ENCODE results near the gene EXOC3L2. TPM values are rescaled to one million over a fixed set of nuclear protein-coding genes. Genes with fewer than 3 reads are reported as not detected.
A peak's percentile ranks its signal among the peaks of the same experiment; 100 is the strongest.

Gene EXOC3L2
- polyA plus RNA-seq, 1 experiment: 0.04 TPM

DNA sequence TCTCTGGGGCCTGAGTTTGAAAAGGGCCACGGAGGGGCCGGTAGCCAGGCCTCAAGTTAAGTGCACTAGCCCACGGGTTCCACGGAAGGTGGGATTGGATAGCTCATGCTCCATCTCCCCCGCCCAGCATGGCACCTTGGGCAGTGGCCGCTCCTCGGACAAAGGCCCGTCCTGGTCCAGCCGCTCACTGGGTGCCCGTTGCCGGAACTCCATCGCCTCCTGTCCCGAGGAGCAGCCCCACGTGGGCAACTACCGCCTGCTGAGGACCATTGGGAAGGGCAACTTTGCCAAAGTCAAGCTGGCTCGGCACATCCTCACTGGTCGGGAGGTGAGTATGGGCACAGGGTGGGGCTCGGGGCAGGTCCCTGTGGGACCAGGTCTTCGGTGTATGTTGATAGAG lies 13.7 kb upstream of the EXOC3L2 start:
- H3K4me3 ChIP-seq (ENCODE audit: low read depth, low read length): no peak overlapping the region
- ChIA-PET POLR2A (no interaction called here), CTCF (interaction anchor here (0.7 to 1.3 kb wide), 3 partner anchors 10 to 80 kb away, joined by 3 to 4 read pairs (median 3); no protein-coding TSS in a partner anchor)
- no peak for DNase-seq (ENCODE audit: low read depth)
- no peaks in the 10 kb centered on the region for H3K27me3 ChIP-seq (ENCODE audit: control insufficient read depth, insufficient read depth, low read length)
- H3K36me3 ChIP-seq (ENCODE audit: control insufficient read depth, insufficient read depth, low read length): peaks cover 5% of the 10 kb centered on the region
- TF ChIP-seq CTCF (IDR thresholded peaks at IDR 0.05; ENCODE audit: insufficient read depth, low read depth, low read length): no peak

DNA sequence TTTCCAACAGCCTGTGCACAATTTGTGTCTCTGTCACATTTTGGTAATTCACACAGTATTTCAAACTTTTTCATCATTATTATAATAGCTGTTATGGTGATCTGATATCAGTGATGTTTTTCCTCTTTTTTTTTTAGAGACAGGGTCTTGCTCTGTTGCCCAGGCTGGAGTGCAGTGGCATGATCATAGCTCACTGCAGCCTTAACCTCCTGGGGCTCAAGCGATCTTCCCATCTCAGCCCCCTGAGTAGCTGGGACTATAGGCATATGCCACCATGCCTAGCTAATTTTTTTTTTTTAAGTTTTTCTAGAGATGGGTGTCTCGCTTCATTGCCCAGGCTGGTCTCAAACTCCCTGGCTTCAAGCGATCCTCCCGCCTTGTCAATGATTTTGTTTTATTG lies 11.6 kb upstream of the EXOC3L2 start:
- CTCF ChIA-PET: interaction anchor here (0.6 to 0.8 kb wide), 2 partner anchors 8 to 82 kb away, joined by 3 to 4 read pairs; no protein-coding TSS in a partner anchor
- peaks cover 3% of the 10 kb centered on the region; the same call in 1 of the 2 replicates for H3K36me3 ChIP-seq (ENCODE audit: control insufficient read depth, insufficient read depth, low read length)
- no peaks in the 10 kb centered on the region for H3K27me3 ChIP-seq (ENCODE audit: control insufficient read depth, insufficient read depth, low read length)
- H3K4me3 ChIP-seq (ENCODE audit: low read depth, low read length): no peak overlapping the region
- TF ChIP-seq CTCF (IDR thresholded peaks at IDR 0.05; ENCODE audit: insufficient read depth, low read depth, low read length): no peak
- POLR2A ChIA-PET: no interaction called here
- DNase-seq (ENCODE audit: low read depth): no peak

GRCh38 chr19:45255611-45256157 lies 10.5 kb upstream of the EXOC3L2 start:
- ChIA-PET CTCF (no interaction called here), POLR2A (no interaction called here)
- no peak overlapping the region for H3K4me3 ChIP-seq (ENCODE audit: low read depth, low read length)
- H3K36me3 ChIP-seq (ENCODE audit: control insufficient read depth, insufficient read depth, low read length): peaks cover 3% of the 10 kb centered on the region; the same call in 1 of the 2 replicates
- H3K27me3 ChIP-seq (ENCODE audit: control insufficient read depth, insufficient read depth, low read length): no peaks in the 10 kb centered on the region
- no peak for TF ChIP-seq CTCF (IDR thresholded peaks at IDR 0.05; ENCODE audit: insufficient read depth, low read depth, low read length)
- no peak for DNase-seq (ENCODE audit: low read depth)

DNA sequence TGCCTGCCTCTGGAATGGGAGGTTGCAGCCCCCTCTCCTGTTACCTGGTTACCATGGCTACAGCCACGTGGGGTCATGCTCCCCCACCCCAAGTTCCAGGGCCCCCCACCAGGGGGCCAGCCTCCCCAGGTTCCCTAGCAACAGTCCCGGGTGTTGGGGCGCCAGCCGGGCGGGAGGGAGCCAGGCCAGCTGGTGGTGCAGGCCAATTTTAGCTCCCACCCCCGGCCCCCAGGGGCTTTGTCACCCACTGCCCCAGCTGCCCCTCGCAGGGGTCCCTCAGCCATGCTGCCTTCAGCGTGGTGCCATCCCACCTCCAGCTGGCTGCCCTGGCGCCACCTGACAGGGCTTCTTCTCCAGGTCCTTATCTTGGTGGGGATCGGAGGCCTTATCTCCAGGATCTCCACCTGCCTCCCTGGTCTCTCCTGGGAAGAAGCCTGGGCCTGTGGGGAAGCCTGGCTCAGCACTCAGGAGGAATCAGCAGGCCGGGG lies 8.9 kb upstream of the EXOC3L2 start:
- POLR2A ChIA-PET: no interaction called here

More for the DNA sequence above, 8.9 kb upstream of the EXOC3L2 start:
- Histone ChIP-seq H3K27me3 (ENCODE audit: control insufficient read depth, insufficient read depth, low read length) (no peaks in the 10 kb centered on the region), H3K36me3 (ENCODE audit: control insufficient read depth, insufficient read depth, low read length) (peaks cover 2% of the 10 kb centered on the region; the same call in 1 of the 2 replicates), H3K4me3 (ENCODE audit: low read depth, low read length) (no peak overlapping the region)
- peak; percentile 37 for TF ChIP-seq CTCF (IDR thresholded peaks at IDR 0.05; ENCODE audit: insufficient read depth, low read depth, low read length)
- CTCF ChIA-PET: interaction anchor here (1.3 to 1.6 kb wide), 2 partner anchors 62 to 244 kb away, joined by 3 read pairs; no protein-coding TSS in a partner anchor
- no peak for DNase-seq (ENCODE audit: low read depth)
